ENCODE results near the gene CDKAL1.
"Not testable (repeated sequence)": the region's sequence is repeated elsewhere in the genome, so short reads cannot be mapped to it uniquely, and the experiment has no call there.

The CDKAL1 gene

GRCh38 chr6:21180155-21180554 lies 645.9 kb downstream of the CDKAL1 start:
- DNase-seq (ENCODE audit: low read depth) = no peak

GRCh38 chr6:21180800-21181337 lies 646.6 kb downstream of the CDKAL1 start:
- DNase-seq (ENCODE audit: low read depth) = no peak

GRCh38 chr6:21181866-21182265 lies 647.6 kb downstream of the CDKAL1 start:
- no peak for DNase-seq (ENCODE audit: low read depth)

GRCh38 chr6:21182589-21182988 lies 648.3 kb downstream of the CDKAL1 start:
- DNase-seq (ENCODE audit: low read depth) = no peak

GRCh38 chr6:21185861-21186478 lies 651.7 kb downstream of the CDKAL1 start:
- no peak for DNase-seq (ENCODE audit: low read depth)

GRCh38 chr6:21186479-21187055 lies 652.3 kb downstream of the CDKAL1 start:
- no peak for DNase-seq (ENCODE audit: low read depth)

- no peak for DNase-seq (ENCODE audit: low read depth)
Observed at GRCh38 chr6:21187485-21187884, 653.2 kb downstream of the CDKAL1 start.

GRCh38 chr6:21188505-21189223 lies 654.4 kb downstream of the CDKAL1 start:
- DNase-seq (ENCODE audit: low read depth) = no peak

- DNase-seq (ENCODE audit: low read depth) = no peak
Observed at GRCh38 chr6:21189759-21190158, 655.5 kb downstream of the CDKAL1 start.

- no peak for DNase-seq (ENCODE audit: low read depth)
Observed at GRCh38 chr6:21190701-21191100, 656.4 kb downstream of the CDKAL1 start.

GRCh38 chr6:21193790-21194475 lies 659.7 kb downstream of the CDKAL1 start:
- DNase-seq (ENCODE audit: low read depth) = no peak

- DNase-seq (ENCODE audit: low read depth) = not testable (repeated sequence)
Observed at GRCh38 chr6:21195301-21195700, 661.0 kb downstream of the CDKAL1 start.

- DNase-seq (ENCODE audit: low read depth) = no peak
Observed at GRCh38 chr6:21198032-21198640, 663.9 kb downstream of the CDKAL1 start.

GRCh38 chr6:21199262-21199661 lies 665.0 kb downstream of the CDKAL1 start:
- no peak for DNase-seq (ENCODE audit: low read depth)

- DNase-seq (ENCODE audit: low read depth) = no peak
Observed at GRCh38 chr6:21200134-21200870, 666.0 kb downstream of the CDKAL1 start.

GRCh38 chr6:21201187-21201586 lies 666.9 kb downstream of the CDKAL1 start:
- DNase-seq (ENCODE audit: low read depth) = no peak

- no peak for DNase-seq (ENCODE audit: low read depth)
Observed at GRCh38 chr6:21201637-21202350, 667.5 kb downstream of the CDKAL1 start.

GRCh38 chr6:21202521-21202920 lies 668.3 kb downstream of the CDKAL1 start:
- DNase-seq (ENCODE audit: low read depth) = no peak

- DNase-seq (ENCODE audit: low read depth) = no peak
Observed at GRCh38 chr6:21204951-21205350, 670.7 kb downstream of the CDKAL1 start.

- no peak for DNase-seq (ENCODE audit: low read depth)
Observed at GRCh38 chr6:21208081-21208795, 674.0 kb downstream of the CDKAL1 start.
